WTC11 (cell line): ENCODE measurements around the gene DTX3L.

Experiments used
- ATF1 ChIP-seq: sonication (generic); formaldehyde crosslinking; IDR thresholded peaks from 2 replicates; pipeline ENCODE4 v1.8.1; 2023; ENCODE audit warnings: mild to moderate bottlenecking, moderate library complexity, missing genetic modification reagents
- ATF3 ChIP-seq: sonication (generic); formaldehyde crosslinking; conservative IDR thresholded peaks from 2 replicates; pipeline ENCODE4 v1.8.1; 2022; ENCODE audit warnings: mild to moderate bottlenecking, missing genetic modification reagents
- CREB1 ChIP-seq: sonication (generic); formaldehyde crosslinking; IDR thresholded peaks from 2 replicates; pipeline ENCODE4 v1.8.0; 2023; ENCODE audit warnings: mild to moderate bottlenecking, missing genetic modification reagents
- CTCF ChIP-seq: fragments of 200-600 bp; IDR thresholded peaks from 2 replicates; pipeline ENCODE4 v1.8.0; 2022; ENCODE audit warnings: antibody characterized with exemption
- E2F5 ChIP-seq: sonication (generic); formaldehyde crosslinking; IDR thresholded peaks from 2 replicates; pipeline ENCODE4 v1.8.1; 2022; ENCODE audit warnings: mild to moderate bottlenecking, moderate library complexity, missing genetic modification reagents
- IRF2 ChIP-seq: sonication (generic); formaldehyde crosslinking; IDR thresholded peaks from 2 replicates; pipeline ENCODE4 v1.8.0; 2022; ENCODE audit warnings: low read depth, missing genetic modification reagents, borderline replicate concordance
- JUN ChIP-seq: sonication (generic); formaldehyde crosslinking; IDR thresholded peaks from 2 replicates; pipeline ENCODE4 v1.8.0; 2023; ENCODE audit warnings: mild to moderate bottlenecking, missing genetic modification reagents
- PRDM15 ChIP-seq: sonication (generic); formaldehyde crosslinking; IDR thresholded peaks from 2 replicates; pipeline ENCODE4 v1.8.0; 2022; ENCODE audit warnings: missing genetic modification reagents
- SP1 ChIP-seq: sonication (generic); formaldehyde crosslinking; conservative IDR thresholded peaks from 2 replicates; pipeline ENCODE4 v1.8.1; 2022; ENCODE audit warnings: missing genetic modification reagents
- ZBTB43 ChIP-seq: sonication (generic); formaldehyde crosslinking; IDR thresholded peaks from 2 replicates; pipeline ENCODE4 v1.8.1; 2023; ENCODE audit warnings: mild to moderate bottlenecking, missing genetic modification reagents

- TF ChIP-seq CTCF = no peak
- no peak for TF ChIP-seq IRF2 (CRISPR knock-in tag)
- no peak for TF ChIP-seq PRDM15 (CRISPR knock-in tag)
- no peak for TF ChIP-seq SP1 (CRISPR knock-in tag)
- TF ChIP-seq JUN (CRISPR knock-in tag) = no peak
- TF ChIP-seq ATF3 (CRISPR knock-in tag) = no peak
- TF ChIP-seq ATF1 (CRISPR knock-in tag) = no peak
- TF ChIP-seq CREB1 (CRISPR knock-in tag) = no peak
- TF ChIP-seq E2F5 (CRISPR knock-in tag) = no peak
- no peak for TF ChIP-seq ZBTB43
Measured at GRCh38 chr3:122520861-122521260, 43.3 kb upstream of the DTX3L start.
